ENCODE data around the gene CNPY1. TPM values are rescaled to one million over a fixed set of nuclear protein-coding genes. Genes with fewer than 3 reads are reported as not detected.

The CNPY1 gene
- total and polyA plus RNA-seq, 9 of the 15 experiments (the other 6 are each of a cell fraction or from before 2014, with no cell fraction given): not detected

- in situ Hi-C loops (cut with MboI): no loop called here
- FAIRE-seq: no peak
- no TSS peak for BruUV-seq (replicated peaks)
Measured at GRCh38 chr7:155577509-155577905, 31.1 kb upstream of the CNPY1 start.

More at GRCh38 chr7:155577509-155577905, 31.1 kb upstream of the CNPY1 start:
- Histone ChIP-seq H3K4me2 (ENCODE audit: insufficient read depth, low read length) (no peak overlapping the region), H3K36me3 (ENCODE audit: control insufficient read depth, insufficient read depth, low read length) (no peaks in the 10 kb centered on the region), H3K4me1 (replicated peaks in 1 of 2; ENCODE audit: control insufficient read depth in 2 of 2, insufficient read depth in 2 of 2, low read length in 2 of 2) (peaks cover 0 to 3% of the 10 kb centered on the region in 2 experiments; a peak in 1 of 5 replicates), H3K9ac (ENCODE audit: insufficient read depth in 1 of 2, low read depth in 2 of 2, low read length in 2 of 2) (no peak overlapping the region), H3K27ac (ENCODE audit: extremely low read depth, low read depth, low read length) (no peak overlapping the region), H4K20me1 (replicated peaks; ENCODE audit: control insufficient read depth, insufficient read depth, low read length) (peaks cover 3% of the 10 kb centered on the region; the same call in 1 of the 2 replicates), H2AFZ (ENCODE audit: low read depth, low read length) (no peak overlapping the region), H3K4me3 (no peak overlapping the region), H3K9me1 (ENCODE audit: control insufficient read depth, insufficient read depth, low read length) (no peaks in the 10 kb centered on the region), H3K9me3 (replicated peaks; ENCODE audit: control insufficient read depth, insufficient read depth, low read depth, low read length) (no peaks in the 10 kb centered on the region), H3K79me2 (ENCODE audit: control insufficient read depth, insufficient read depth, low read length) (no peaks in the 10 kb centered on the region), H3K27me3 (ENCODE audit: control insufficient read depth in 2 of 2, insufficient read depth in 2 of 2, low read length in 2 of 2) (peaks cover 38 to 95% of the 10 kb centered on the region in 2 experiments)
- TF ChIP-seq ZNF436 (CRISPR knock-in tag; IDR thresholded peaks at IDR 0.05) (no peak), E2F1 (CRISPR knock-in tag; IDR thresholded peaks at IDR 0.05) (no peak), NFE2L1 (tag; IDR thresholded peaks at IDR 0.05; ENCODE audit: borderline replicate concordance, low read depth) (no peak), BHLHE40 (IDR thresholded peaks at IDR 0.05; ENCODE audit: low read length) (no peak), RUNX1 (IDR thresholded peaks at IDR 0.05; ENCODE audit: low read depth) (no peak), ZNF316 (IDR thresholded peaks at IDR 0.05) (no peak), HDAC2 (IDR thresholded peaks at IDR 0.05) (no peak), ZNF696 (CRISPR knock-in tag; conservative IDR thresholded peaks at IDR 0.05) (no peak), ZNF717 (CRISPR knock-in tag; IDR thresholded peaks at IDR 0.05) (no peak)
- TF ChIP-seq, protein P1, sequence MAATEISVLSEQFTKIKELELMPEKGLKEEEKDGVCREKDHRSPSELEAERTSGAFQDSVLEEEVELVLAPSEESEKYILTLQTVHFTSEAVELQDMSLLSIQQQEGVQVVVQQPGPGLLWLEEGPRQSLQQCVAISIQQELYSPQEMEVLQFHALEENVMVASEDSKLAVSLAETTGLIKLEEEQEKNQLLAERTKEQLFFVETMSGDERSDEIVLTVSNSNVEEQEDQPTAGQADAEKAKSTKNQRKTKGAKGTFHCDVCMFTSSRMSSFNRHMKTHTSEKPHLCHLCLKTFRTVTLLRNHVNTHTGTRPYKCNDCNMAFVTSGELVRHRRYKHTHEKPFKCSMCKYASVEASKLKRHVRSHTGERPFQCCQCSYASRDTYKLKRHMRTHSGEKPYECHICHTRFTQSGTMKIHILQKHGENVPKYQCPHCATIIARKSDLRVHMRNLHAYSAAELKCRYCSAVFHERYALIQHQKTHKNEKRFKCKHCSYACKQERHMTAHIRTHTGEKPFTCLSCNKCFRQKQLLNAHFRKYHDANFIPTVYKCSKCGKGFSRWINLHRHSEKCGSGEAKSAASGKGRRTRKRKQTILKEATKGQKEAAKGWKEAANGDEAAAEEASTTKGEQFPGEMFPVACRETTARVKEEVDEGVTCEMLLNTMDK (IDR thresholded peaks at IDR 0.05; ENCODE audit: borderline replicate concordance, insufficient read depth, low read depth, low read length, poor library complexity, severe bottlenecking): no peak
- intact Hi-C loops (cut with micrococcal nuclease): no loop called here
- no peak for DNase-seq (ENCODE audit: extremely low read depth in 1 of 4, low spot score in 3 of 4)
- ChIA-PET POLR2A (no interaction called here), CTCF (ENCODE audit: low intra/inter-chr PET ratio) (no interaction called here)
- 0% methylated on average over 15 of the region's 16 CpGs for WGBS (ENCODE audit: insufficient coverage, low coverage, missing lambda C conversion rate)
- no peak for ATAC-seq

Data from K562 (cell line).